ENCODE data around the gene RASAL2. TPM values are rescaled to one million over a fixed set of nuclear protein-coding genes. Genes with fewer than 3 reads are reported as not detected.

RASAL2 gene
- total RNA-seq, 1 donor from 2014 or later = 24.3 TPM

GRCh38 chr1:178418284-178418955 lies 324.5 kb downstream of the RASAL2 start:
- DNase-seq (ENCODE audit: low read depth) = no peak

- DNase-seq (ENCODE audit: low read depth) = no peak
Measured at GRCh38 chr1:178434360-178434759, 340.5 kb downstream of the RASAL2 start.

DNA sequence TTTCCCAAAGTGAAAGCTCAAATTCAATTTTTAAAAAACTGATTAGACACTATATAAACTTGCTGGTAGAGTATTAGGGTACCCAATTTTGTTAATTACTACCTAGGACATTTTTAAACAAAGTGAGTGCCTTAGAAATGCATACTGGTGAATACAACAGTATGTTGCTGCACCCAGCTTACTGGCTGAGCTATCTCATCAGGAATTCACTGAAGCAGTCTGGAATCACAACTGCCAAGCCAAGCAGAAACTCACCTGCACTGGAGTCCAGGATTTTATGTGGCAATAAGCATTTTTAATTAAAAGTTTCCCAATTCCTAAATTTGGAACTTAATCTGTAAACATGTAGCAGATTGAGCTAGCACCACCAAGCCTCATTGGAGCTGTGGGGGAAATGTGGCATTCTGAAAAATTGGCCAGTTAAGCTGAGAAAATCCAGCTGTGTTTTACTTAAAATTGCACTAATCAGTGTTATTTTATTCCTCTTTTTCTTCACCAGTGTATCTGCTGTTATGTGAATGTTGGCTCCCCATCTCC lies 341.1 kb downstream of the RASAL2 start:
- DNase-seq (ENCODE audit: low read depth) = no peak

GRCh38 chr1:178436899-178437298 lies 343.0 kb downstream of the RASAL2 start:
- no peak for DNase-seq (ENCODE audit: low read depth)

DNA sequence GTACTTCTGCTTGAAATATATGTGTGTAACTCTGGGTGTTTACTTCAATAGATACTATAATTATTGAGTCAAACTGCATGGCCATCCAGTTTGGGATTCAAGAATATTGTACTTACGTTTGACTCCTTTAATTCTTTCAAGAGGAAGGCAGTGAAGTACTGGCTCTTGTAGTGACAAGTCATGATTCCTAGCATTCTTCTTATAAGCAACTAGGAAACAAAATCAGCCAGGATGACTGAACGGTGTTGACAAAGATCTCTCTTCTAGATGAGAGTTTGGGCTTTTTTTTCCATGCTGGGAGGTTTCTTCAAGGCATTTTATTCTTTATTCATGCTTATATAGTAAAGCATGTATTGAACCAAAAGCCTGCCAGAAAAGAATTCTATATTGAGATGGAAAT lies 344.5 kb downstream of the RASAL2 start:
- DNase-seq (ENCODE audit: low read depth) = no peak

- no peak for DNase-seq (ENCODE audit: low read depth)
Measured at GRCh38 chr1:178442925-178443324, 349.0 kb downstream of the RASAL2 start.

GRCh38 chr1:178450871-178451270 lies 357.0 kb downstream of the RASAL2 start:
- no peak for DNase-seq (ENCODE audit: low read depth)

GRCh38 chr1:178451529-178451928 lies 357.6 kb downstream of the RASAL2 start:
- DNase-seq (ENCODE audit: low read depth) = no peak

- DNase-seq (ENCODE audit: low read depth) = no peak
Measured at GRCh38 chr1:178452013-178452412, 358.1 kb downstream of the RASAL2 start.

GRCh38 chr1:178456472-178456871 lies 362.6 kb downstream of the RASAL2 start:
- DNase-seq (ENCODE audit: low read depth) = no peak

DNA sequence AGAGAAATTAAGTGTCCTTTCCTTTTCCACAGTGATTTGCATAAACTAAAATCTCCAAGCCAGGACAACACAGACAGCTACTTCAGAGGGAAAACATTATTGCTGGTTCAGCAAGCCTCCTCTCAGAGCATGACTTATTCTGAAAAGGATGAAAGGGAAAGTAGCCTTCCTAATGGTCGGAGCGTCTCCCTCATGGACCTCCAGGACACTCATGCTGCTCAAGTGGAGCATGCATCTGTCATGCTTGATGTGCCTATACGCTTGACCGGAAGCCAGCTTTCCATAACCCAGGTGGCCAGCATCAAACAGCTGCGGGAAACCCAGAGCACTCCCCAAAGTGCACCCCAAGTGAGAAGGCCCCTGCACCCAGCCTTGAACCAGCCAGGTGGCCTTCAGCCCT lies 363.7 kb downstream of the RASAL2 start:
- DNase-seq (ENCODE audit: low read depth) = no peak

- no peak for DNase-seq (ENCODE audit: low read depth)
Measured at GRCh38 chr1:178458203-178458602, 364.3 kb downstream of the RASAL2 start.

- no peak for DNase-seq (ENCODE audit: low read depth)
Measured at GRCh38 chr1:178461104-178461503, 367.2 kb downstream of the RASAL2 start.

GRCh38 chr1:178461701-178462100 lies 367.8 kb downstream of the RASAL2 start:
- no peak for DNase-seq (ENCODE audit: low read depth)

DNA sequence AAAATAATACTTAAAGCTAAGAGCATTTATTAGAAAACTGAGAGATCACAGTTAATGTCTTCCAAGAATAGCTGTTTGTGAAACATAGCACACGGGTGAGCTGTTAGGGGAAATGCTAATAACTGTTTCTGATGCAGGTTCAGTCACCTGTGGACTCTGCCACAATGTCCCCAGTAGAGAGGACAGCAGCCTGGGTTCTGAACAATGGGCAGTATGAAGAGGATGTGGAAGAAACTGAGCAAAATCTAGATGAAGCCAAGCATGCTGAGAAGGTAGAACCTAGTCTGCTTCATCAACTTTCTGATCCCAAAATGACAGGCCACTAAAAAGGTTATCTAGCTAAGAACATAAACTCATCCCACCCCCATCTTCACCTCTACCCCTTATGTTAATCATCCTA lies 370.2 kb downstream of the RASAL2 start:
- DNase-seq (ENCODE audit: low read depth) = no peak

DNA sequence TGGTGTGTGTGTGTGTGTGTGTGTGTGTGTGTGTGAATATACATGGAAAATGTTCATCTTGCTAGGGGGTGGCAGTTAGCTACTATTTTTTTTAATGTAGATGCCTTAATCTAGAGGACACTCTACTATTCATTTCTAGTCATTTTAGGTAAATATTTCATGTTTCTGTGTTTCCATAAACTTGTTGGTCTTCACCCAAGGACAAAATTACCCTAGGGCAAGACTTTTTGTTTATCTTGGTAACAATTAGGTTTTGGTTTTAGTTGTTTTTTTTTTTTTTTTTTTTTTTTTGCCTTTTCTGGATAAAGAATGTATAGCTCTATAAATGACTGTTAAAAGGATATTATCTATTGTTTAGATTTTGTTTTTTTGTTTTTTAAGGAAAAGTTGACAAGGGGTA lies 370.7 kb downstream of the RASAL2 start:
- DNase-seq (ENCODE audit: low read depth) = no peak

DNA sequence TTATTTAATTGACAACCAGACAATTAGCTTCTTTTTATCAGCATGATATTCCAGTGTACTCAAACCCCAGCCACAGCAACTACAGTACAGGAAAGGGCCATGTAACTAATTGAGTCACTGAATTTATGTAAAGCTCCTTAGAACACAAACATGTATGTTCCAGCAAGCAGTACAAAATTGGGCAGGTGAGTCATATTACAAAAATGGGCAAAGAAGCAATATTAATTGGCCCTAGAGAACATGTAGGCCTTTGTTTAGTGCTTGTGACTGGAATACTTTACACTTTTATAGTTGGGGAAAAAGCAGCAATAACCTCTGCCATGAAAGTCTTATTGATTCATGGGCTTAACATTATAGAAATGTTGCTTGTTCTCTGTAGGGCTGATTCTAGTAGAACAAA lies 371.1 kb downstream of the RASAL2 start:
- DNase-seq (ENCODE audit: low read depth) = no peak

GRCh38 chr1:178467837-178468236 lies 373.9 kb downstream of the RASAL2 start:
- no peak for DNase-seq (ENCODE audit: low read depth)

- no peak for DNase-seq (ENCODE audit: low read depth)
Measured at GRCh38 chr1:178470411-178470960, 376.6 kb downstream of the RASAL2 start.

DNA sequence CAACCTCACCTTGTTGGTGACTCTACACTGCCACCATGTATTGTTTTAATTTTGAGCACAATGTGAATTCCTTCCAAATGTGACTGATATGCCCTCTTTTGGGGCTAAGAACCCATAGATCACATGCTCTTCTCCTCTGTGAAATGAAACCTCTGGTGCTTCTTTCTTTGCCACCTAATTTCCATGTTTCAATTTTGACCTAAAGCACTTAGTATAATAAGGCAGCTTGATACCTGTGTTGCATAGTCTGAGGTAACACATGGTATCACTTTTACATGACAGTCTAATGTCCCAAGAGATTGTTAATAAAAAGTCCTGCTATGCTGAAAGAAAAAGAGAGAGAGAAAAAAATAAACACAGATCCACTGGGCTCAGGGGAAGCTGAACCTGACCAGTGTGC lies 378.6 kb downstream of the RASAL2 start:
- DNase-seq (ENCODE audit: low read depth) = no peak

- DNase-seq (ENCODE audit: low read depth) = no peak
Measured at GRCh38 chr1:178477373-178477772, 383.5 kb downstream of the RASAL2 start.

- no peak for DNase-seq (ENCODE audit: low read depth)
Measured at GRCh38 chr1:178477841-178478240, 383.9 kb downstream of the RASAL2 start.

Measured in myocyte (in vitro differentiated cells).